Measurements from ENCODE around the gene LRFN5. TPM values are rescaled to one million over a fixed set of nuclear protein-coding genes. Genes with fewer than 3 reads are reported as not detected.

The LRFN5 gene
- polyA plus RNA-seq, 1 of the 3 experiments (the other 2 are of a cell fraction), result not detected

GRCh38 chr14:41749429-41749828 lies 142.8 kb downstream of the LRFN5 start:
- H3K79me2 ChIP-seq (ENCODE audit: insufficient read depth), result no peaks in the 10 kb centered on the region
- no peak overlapping the region for H3K27ac ChIP-seq (ENCODE audit: low read depth in 2 of 2, low read length in 1 of 2)
- no peaks in the 10 kb centered on the region for H4K20me1 ChIP-seq (ENCODE audit: insufficient read depth)
- CTCF ChIA-PET, result no interaction called here
- no peaks in the 10 kb centered on the region for H3K27me3 ChIP-seq (ENCODE audit: insufficient read depth)
- H3K4me3 ChIP-seq (ENCODE audit: low read depth in 2 of 2, low read length in 1 of 2), result peak overlapping the region; percentile 28 to 52; a peak in 2 of 4 replicates
- H2AFZ ChIP-seq (ENCODE audit: low read depth), result peak overlapping the region; percentile 75; the same call in 1 of the 2 replicates
- no peaks in the 10 kb centered on the region for H3F3A ChIP-seq (replicated peaks; ENCODE audit: insufficient read depth)
- H3K4me1 ChIP-seq (ENCODE audit: control insufficient read depth in 1 of 2, insufficient read depth in 2 of 2, low read depth in 1 of 2, low read length in 1 of 2), result no peaks in the 10 kb centered on the region
- no peak overlapping the region for H3K9ac ChIP-seq
- TF ChIP-seq TCF12 (IDR thresholded peaks at IDR 0.05) (no peak), EZH2phosphoT487 (IDR thresholded peaks at IDR 0.05; ENCODE audit: borderline replicate concordance, low read depth) (no peak), CTCF (IDR thresholded peaks at IDR 0.05) (no peak), TEAD4 (IDR thresholded peaks at IDR 0.05; ENCODE audit: borderline replicate concordance, insufficient read depth) (no peak), RXRA (IDR thresholded peaks at IDR 0.05; ENCODE audit: borderline replicate concordance, low read depth) (no peak), REST (IDR thresholded peaks at IDR 0.05; ENCODE audit: low read depth, low read length) (no peak), RFX5 (IDR thresholded peaks at IDR 0.05; ENCODE audit: low read length) (no peak), GATA2 (CRISPR knock-in tag; IDR thresholded peaks at IDR 0.05) (no peak), PBX3 (IDR thresholded peaks at IDR 0.05) (no peak), NFIC (IDR thresholded peaks at IDR 0.05; ENCODE audit: borderline replicate concordance) (no peak), ZBTB33 (IDR thresholded peaks at IDR 0.05; ENCODE audit: borderline replicate concordance, low read depth) (no peak), JUND (IDR thresholded peaks at IDR 0.05) (no peak), FOSL2 (IDR thresholded peaks at IDR 0.05; ENCODE audit: borderline replicate concordance, low read depth) (no peak), USF1 (IDR thresholded peaks at IDR 0.05; ENCODE audit: borderline replicate concordance, low read depth) (no peak), SIN3A (IDR thresholded peaks at IDR 0.05; ENCODE audit: borderline replicate concordance, low read depth, low read length) (no peak), SMC3 (IDR thresholded peaks at IDR 0.05; ENCODE audit: low read depth, low read length) (no peak), MXI1 (IDR thresholded peaks at IDR 0.05; ENCODE audit: low read depth, low read length) (no peak)
- no peaks in the 10 kb centered on the region for H3K9me3 ChIP-seq
- no peaks in the 10 kb centered on the region for H3K9me2 ChIP-seq
- peak overlapping the region; percentile 57 for H3K4me2 ChIP-seq
- no peaks in the 10 kb centered on the region for H3K36me3 ChIP-seq (replicated peaks in 1 of 2; ENCODE audit: control insufficient read depth in 1 of 2, insufficient read depth in 2 of 2, low read length in 1 of 2)
- POLR2A ChIA-PET, result no interaction called here
- WGBS (ENCODE audit: low lambda C conversion rate), result 3% methylated on average over 5 of the region's 5 CpGs
- DNase-seq, result no peak

Measured in SK-N-SH (cell line).